Activated gamma-delta T cell treated with anti-CD3 and anti-CD28 coated beads, Interleukin-2, amount 50 U/mL, for 16 hours (primary cell): ENCODE measurements around the gene CES5A.
"Not testable (repeated sequence)": the region's sequence is repeated elsewhere in the genome, so short reads cannot be mapped to it uniquely, and the experiment has no call there.

Experiments
- DNase-seq: peaks from one replicate; pipeline ENCODE4 v3.0.0-alpha.2; 2020; ENCODE audit warnings: low read depth

The CES5A gene

DNA sequence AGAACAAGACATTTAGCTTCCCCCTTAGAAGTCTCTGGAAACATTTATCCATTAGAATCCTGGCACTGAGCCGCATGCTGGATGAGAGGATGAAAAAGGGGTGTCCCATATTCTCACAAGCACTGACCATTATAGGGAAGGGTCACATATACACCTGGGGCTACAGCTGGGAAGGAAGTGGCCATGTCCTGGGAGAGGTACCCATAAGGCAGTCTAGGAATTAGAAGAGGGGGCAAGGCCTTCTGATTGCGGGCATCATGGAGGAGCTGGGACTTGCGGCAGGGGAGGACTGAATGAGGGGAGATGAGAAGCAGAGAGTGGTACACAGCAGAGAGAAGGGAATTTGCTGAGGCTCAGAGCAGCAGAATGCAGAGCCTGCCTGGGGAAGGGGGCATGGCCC is 45.9 kb downstream of the CES5A start:
- not testable (repeated sequence) for DNase-seq

DNA sequence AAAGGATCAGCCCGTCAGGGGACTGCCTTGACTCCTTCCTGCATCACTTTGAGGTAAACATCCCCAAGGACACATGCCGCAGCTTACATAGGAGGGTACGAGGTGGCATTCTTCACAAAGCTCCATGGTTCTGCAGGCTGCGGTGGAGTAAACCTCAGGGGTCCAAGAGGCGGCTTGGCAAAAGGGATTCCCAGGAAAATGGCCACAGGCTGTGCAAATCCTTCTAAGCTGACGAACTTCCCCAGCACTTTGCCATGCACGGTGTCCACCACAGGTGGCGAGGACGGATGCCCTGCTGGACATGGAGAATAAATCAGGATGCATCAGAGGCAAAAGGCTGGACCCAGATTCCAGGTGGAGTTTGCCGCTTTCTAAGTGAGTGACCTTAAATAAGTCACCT is 46.5 kb downstream of the CES5A start:
- DNase-seq: no peak

DNA sequence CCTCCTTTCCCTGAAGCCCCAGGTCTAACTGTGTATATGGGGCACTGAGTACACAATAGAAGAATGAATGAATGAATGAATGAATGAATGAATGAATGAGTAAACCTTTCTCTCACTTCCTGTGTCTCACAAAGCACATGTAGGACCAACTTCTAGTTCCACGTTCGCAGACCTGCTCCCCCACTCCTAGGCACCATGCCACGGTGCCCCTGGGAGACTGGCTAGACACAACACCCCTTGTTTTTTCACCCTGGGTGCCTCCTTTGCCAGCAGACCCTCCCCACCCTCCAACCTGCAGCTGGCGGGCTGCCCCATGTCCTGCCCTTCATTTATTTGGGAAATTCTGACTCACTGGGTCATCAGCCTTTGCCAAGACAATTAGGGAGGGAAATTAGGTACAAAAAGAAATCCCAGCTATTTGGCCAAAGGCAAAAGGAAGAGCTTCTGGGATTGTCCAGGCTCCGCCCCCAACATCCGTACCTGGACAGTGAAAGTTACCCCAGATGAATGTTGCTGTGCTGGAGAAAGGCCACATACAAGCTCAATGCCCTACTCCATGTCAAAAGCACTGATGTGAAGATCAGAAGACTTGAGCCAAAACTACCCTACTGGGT is 50.0 kb downstream of the CES5A start:
- DNase-seq: no peak

DNA sequence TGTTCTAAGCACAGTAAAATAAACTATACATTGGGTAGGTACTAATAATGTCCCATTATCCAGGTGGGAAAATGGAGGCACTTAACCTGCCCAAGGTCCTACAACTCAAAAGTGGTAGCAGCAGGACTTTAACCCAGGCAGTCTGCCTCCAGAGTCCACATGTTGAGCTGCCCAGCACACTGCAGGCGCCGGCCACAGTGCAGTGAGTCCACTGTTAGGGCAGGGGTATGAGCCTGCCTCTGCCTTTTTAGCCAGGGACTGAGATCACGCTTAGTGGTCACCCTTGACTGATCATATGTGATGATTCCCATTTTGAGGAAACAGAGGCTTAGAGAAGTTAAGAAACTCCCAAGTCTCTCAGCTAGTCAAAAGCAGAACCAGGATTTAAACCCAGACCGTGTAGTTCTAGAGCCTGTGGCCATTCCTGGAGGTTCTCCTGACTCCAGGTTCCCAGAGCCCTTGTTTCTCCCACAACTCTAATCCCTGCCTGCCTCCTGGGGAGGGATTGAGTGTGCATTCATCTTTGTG is 50.6 kb downstream of the CES5A start:
- DNase-seq: no peak

DNA sequence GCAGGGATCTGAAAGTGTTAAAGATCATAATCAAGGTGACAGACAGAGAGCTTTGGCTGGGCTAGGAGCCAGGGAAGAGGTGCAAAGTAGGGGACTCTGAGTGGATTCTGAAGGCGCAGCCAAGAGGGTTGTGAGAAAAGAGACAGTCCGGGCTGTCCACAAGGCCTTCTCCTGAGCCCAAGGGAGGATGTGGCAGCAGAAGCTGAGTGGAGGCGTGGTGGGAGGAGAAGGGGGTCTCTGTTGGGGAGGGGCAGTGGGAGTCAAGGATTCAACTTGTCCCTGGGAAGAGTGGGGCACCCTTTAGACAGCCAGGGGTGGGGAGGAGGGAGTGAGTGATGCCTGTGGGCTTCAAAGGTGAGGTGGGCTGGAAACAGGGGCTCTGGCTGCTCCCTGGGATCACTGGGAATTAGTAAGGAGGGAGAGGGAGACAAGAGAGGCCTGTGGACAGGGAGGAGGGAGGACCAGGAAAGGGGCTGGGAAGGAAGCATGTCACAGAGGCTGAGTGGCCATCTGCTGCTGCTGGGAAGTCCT is 52.8 kb downstream of the CES5A start:
- no peak for DNase-seq

DNA sequence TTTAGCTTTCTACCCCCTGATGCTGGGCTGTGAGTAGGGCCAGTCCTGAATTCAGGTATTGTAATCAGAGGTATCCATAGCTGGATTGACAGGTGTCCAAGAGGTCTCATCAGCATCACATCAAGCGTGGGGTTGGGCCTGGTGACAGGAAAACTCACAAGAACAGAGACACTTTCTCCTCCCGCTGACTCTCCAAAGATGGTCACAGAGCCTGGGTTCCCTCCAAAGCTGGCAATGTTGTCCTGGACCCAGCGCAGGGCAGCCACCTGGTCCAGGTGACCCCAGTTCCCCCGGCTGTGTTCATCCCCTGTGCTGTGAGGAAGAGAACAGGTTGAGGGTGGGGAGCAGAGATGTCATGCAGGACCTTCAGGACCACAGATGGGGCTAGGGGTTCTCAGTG is 54.0 kb downstream of the CES5A start:
- no peak for DNase-seq

DNA sequence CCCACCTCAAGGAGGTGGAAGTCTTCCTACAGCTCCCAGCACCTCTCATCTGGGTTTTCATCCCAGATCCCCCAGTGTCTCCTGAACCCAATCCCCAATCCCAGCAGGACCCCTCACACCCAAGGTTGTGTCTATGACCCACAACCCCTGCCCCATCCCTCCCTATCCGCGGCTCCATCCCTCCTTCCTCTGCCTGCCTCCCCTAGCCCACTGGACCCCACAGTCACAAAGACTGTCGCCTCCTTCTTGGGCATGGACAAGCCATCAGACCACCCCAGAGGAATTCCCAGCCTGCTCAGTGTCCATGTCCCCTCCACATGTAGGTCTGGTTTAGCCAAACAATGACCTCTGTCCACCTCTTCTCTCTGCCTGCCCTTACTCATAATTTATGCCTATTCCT is 54.6 kb downstream of the CES5A start:
- no peak for DNase-seq

DNA sequence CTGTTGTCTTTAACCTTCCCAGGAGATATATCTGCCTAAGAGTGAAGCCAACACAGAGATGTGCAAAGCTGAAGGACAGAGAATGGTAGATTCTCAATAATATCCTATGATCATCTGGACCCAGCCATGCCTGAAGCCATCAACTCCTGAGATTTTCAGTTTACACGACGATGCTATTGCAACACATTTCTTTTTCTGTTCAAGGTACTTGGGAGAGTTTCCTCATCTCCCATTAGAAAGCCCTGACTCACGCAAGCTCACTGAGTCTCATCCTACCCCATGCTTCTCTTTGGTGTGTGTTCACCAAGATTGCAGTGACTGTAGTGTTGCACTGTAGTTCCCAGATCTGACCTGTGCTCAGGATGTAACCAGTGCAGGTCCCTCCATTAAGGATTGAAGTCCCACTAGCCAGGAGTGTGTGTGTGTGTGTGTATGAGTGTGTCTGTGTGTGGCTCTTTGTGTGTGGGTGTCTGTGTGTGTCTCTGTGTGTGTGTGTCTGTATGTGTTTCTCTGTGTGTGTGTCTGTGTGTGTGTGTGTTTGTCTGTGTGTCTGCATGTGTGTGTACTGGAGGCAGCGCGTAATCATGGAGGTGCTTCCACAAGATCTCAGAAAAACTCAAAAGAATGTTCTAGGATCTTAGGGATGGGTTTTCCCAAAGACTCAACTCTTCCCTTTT is 57.8 kb downstream of the CES5A start:
- no peak for DNase-seq

DNA sequence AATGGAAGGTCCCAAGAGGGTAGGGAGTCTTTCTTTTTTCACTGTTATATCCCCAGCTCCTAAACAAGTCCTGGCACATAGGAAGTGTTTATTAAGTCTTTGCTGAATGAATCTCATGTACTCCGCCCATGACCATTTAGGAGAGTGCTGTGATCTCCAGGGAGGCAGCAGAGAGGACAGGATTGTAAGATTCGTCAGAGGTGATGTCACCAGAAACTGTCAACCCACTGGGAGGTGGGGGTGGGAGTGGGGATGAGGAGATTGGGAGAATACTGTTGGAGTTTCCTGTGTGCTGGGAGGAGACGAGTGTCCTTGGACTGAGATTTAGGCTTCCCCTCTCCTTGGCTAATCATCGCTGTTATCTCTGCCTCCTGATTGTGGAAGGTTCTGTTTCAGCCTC is 59.0 kb downstream of the CES5A start:
- not testable (repeated sequence) for DNase-seq

DNA sequence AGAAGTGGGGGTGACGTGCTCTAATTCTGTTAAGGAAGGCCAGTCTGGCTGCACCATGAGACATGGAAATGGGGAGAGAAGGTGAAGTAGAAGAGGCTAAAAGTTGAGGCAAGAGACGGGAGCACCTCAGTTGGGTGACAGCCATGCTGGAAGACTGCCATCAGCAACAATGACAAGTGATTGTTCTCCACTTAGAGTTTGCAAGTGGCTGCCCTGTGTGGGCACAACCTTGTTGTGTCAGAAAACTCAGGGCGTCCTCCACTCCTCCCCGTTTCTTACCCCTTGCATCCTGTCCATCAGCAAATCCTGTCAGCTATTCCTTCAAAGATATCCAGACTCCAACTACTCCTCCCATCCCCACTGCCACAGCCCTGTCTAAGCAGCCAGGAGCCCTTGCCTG is 59.9 kb downstream of the CES5A start:
- DNase-seq: no peak

DNA sequence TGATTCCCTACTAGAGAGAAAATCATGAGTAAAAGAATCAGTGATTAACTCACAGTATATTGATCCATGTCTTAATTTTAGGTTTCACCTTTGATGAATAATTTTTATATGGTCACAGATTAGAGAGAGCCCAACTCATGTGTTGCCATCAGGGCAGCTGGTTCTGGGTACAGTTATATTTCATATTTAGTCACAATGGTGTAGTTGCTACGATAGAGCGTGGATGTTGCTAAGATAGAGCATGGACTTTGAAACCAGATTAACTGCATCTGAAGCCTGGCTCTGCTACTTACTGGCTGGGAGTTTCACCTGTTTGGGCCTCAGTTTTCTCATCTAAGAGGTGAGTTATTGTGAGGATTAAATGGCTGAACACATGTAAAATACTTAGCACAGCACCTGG is 61.0 kb downstream of the CES5A start:
- not testable (repeated sequence) for DNase-seq

DNA sequence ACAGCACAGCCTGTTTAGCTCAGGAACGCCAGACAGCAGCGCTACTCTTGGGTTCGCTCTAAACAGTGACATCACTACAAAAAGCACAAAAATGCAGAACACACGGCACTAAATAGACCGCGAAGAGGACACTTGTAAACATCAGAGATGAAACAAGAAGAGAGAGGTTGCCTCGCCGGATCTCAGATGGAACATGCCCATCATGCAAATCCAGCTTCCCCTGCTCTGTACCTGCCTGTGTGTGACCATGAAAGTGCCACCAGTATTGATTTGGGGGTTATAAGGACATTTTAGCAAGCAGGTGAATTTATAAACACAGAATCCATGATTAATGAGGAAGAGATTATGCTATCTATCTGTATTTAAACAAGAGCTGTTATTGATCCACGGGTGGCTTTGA is 61.4 kb downstream of the CES5A start:
- not testable (repeated sequence) for DNase-seq

DNA sequence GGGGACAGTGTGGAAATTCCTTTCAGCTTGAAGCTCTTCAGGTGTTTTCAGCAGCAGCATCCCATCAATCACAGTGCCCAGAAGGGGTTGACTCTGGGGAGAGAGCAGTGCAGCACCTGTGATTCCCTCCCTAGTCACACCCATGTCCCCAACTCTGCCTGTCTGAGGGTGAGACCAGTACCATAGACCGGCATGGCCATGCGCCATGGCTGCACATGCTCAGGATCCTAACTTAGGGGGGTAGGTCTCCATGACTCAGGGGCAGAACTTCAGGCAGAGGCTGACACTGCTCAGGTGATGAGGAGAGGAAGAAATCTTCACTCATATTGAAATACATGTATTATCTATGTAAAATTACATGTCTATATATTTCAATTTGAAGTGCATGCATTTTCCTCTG is 62.2 kb downstream of the CES5A start:
- DNase-seq: no peak

DNA sequence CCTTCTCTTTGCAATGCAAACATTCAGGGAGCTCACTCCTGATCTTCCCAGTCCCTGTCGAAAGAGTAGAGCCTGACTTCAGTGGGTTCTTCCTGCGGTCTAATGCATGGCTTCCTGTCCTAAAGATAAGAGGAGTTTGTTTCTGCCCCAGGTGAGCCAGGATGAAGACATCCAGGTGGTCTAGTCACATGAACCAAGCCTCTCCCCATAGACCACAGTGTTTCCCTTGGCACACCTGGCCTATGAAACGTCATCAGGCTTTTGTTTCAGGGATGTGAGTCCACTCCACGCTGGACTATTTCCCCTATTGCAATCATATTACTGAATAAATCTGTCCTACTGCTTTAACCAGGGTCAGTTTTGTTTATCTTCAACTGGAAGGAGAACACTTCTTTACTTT is 63.4 kb downstream of the CES5A start:
- DNase-seq: no peak

DNA sequence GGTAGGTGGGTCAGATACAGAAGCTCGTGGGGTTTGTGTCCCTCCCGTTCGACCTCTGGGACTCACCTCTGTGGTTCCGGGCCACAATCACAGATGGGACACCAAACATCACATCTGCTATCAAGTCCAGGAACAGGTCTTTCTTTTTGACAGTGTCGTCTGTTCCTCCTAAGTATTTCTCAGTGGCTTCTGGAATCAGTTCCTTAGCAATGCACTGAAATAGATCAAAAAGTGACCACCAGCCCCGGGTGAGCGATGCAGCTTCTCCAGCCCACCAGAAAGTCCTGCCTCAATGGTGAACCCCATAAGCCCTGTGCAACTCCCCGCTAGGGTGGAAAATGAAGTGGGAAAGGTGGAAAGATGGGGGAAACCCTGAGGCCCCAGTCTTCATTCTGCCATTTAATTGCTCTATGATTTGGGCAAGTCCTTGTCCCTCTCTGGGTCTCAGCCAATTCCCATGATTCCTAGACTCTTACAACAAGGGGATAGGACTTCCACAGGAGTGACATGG is 64.7 kb downstream of the CES5A start:
- no peak for DNase-seq

DNA sequence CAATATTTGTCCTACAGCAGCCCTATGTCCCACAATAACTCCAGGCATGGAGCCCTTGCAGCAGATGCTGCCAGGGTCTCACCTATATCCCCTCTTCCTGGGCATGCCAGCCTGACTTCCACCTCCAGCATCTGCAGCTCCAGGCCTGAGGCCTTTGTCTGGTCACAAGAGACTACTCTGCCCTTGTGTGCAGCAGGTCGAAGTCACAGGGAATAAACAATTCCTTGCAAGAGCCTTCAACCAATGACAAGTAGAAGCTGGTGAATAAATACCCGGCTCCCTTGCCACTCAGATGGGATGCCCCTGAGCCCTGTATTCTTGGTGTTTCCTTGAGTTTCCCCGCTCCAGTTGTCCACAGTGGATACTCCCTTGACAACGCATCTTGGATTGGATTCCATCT is 65.3 kb downstream of the CES5A start:
- DNase-seq: no peak

DNA sequence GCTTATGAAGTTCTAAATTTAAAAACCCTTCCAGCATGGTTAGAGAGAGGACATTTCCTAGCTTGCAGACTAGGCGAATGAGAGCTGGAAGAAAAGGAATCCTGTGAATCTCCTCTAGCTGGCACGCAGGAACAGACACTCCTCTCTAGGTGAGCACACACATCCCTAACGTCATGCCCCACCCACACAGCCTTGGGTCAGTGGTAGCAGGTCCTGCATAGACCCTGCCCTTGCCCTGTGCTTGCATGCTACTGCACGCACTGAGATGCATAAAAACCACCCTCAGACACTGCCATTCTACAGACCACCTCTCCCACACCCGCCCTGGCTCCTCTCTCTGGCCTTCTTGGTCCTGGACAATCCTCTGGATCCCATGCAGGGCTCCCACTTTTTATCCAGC is 65.8 kb downstream of the CES5A start:
- no peak for DNase-seq

DNA sequence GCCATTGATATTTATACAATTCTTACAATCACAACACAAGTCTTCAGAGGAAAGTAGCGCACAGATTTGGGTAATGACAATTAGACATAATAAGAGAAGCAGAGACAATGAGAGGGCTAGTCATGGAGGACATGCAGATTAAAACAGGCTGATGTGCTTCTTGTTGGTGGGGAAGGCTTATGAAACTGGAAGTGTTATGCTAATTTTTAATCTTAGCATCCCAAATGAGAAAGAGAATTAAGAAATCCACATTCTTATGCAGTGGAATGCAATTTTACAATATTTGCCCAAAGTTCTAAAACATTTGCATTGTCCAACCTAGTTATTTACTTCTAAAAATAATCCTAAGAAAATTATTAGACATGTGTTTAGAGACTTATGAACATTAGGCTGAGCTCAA is 66.9 kb downstream of the CES5A start:
- not testable (repeated sequence) for DNase-seq

DNA sequence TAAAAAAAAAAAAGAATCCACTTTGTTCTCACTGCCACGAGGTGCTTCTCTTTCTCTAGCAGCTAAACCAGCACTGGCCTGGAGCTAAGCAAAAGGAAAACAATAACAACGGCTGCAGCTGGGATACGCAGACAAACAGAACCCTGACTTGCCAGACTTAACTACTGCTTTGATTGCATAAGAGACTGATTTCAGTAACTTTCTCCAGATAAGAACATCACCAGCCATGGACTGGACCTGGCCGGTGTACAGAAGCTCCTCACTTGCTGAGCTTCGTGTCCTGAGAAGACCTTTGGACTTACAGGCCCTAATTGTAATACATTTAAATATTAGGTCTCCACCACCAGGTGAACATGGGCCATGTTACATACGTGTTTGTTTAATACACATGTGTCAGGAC is 70.1 kb downstream of the CES5A start:
- not testable (repeated sequence) for DNase-seq

DNA sequence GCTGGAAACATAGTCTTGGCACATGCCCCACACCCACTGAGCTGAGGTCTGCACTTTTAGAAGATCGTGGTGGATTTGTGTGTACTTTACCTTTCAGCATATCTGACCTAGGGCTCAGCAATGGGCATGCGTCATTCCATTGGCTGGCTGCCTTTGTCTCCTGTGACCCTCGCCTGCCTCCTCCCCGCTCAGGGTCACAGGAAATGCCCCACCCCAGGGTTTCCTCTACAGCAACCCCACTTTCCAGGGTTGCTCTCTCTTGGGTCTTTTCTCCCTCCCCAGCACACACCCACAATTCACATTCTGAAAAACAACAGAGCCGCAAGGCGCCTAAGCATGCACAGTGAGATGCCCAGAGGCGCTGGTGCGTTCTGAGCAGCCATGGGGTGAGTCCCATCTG is 71.5 kb downstream of the CES5A start:
- DNase-seq: not testable (repeated sequence)
